Activated naive CD8-positive, alpha-beta T cell treated with anti-CD3 and anti-CD28 coated beads, Interleukin-2, amount 10 ng/mL, durations not matched to agents 7 days and 5 days (primary cell): Measurements from ENCODE around the gene ADCY5. TPM values are rescaled to one million over a fixed set of nuclear protein-coding genes. Genes with fewer than 3 reads are reported as not detected.
A peak's percentile ranks its signal among the peaks of the same experiment; 100 is the strongest.

ENCODE experiments used
- ATAC-seq: fragments of 150-1000 bp; cut with Tn5 transposase; one replicate; pipeline ENCODE4 v1.10.0; 2021; ENCODE audit warnings: low read depth, moderate library complexity
- POLR2A ChIA-PET: fragments of 350-600 bp; sonication (Branson Sonifier 250); formaldehyde crosslinking; loops from one replicate; lab custom pipeline; 2021; ENCODE audit warnings: antibody characterized with exemption; lab: Charles Lee
- DNase-seq: peaks from one replicate; pipeline ENCODE4 v3.0.0; 2021
- H3K27ac Mint-ChIP-seq: one replicate; pipeline ENCODE4 v1.8.0; 2022; ENCODE audit warnings: mild to moderate bottlenecking, mixed read lengths
- H3K27me3 Mint-ChIP-seq: one replicate; pipeline ENCODE4 v1.8.0; 2022; ENCODE audit warnings: mild to moderate bottlenecking, moderate library complexity, mixed read lengths
- H3K36me3 Mint-ChIP-seq: one replicate; pipeline ENCODE4 v1.8.0; 2021; ENCODE audit warnings: mild to moderate bottlenecking, mixed read lengths
- H3K4me1 Mint-ChIP-seq: one replicate; pipeline ENCODE4 v1.8.0; 2021; ENCODE audit warnings: mixed read lengths
- H3K4me3 Mint-ChIP-seq: one replicate; pipeline ENCODE4 v1.8.0; 2022; ENCODE audit warnings: mild to moderate bottlenecking, moderate library complexity, mixed read lengths
- H3K9me3 Mint-ChIP-seq: one replicate; pipeline ENCODE4 v1.8.0; 2021; ENCODE audit warnings: mixed read lengths
- total RNA-seq, 2 experiments: library from RNA; stranded (reverse); gene quantifications; one replicate each; pipeline ENCODE4 v1.2.3, GENCODE V29; 2021

The ADCY5 gene
- total RNA-seq, 2 experiments from 2014 or later = not detected

GRCh38 chr3:123276346-123277006 lies 172.4 kb downstream of the ADCY5 start:
- peaks cover 2% of the 10 kb centered on the region for H3K36me3 Mint-ChIP-seq
- H3K27me3 Mint-ChIP-seq = no peaks in the 10 kb centered on the region
- ATAC-seq (no peak), DNase-seq (no peak)
- H3K9me3 Mint-ChIP-seq = no peaks in the 10 kb centered on the region
- no peak overlapping the region for H3K27ac Mint-ChIP-seq
- POLR2A ChIA-PET = no interaction called here
- H3K4me3 Mint-ChIP-seq = no peak overlapping the region
- peaks cover 8% of the 10 kb centered on the region for H3K4me1 Mint-ChIP-seq

GRCh38 chr3:123275691-123276090 lies 173.2 kb downstream of the ADCY5 start:
- DNase-seq (no peak), ATAC-seq (no peak)
- Mint-ChIP-seq H3K36me3 (peaks cover 2% of the 10 kb centered on the region), H3K27ac (no peak overlapping the region), H3K4me3 (no peak overlapping the region), H3K9me3 (no peaks in the 10 kb centered on the region), H3K27me3 (no peaks in the 10 kb centered on the region), H3K4me1 (peaks cover 8% of the 10 kb centered on the region)
- POLR2A ChIA-PET = no interaction called here

- H3K9me3 Mint-ChIP-seq = no peaks in the 10 kb centered on the region
- no peaks in the 10 kb centered on the region for H3K27me3 Mint-ChIP-seq
- H3K27ac Mint-ChIP-seq = no peak overlapping the region
- POLR2A ChIA-PET = no interaction called here
- DNase-seq = no peak
- H3K4me1 Mint-ChIP-seq = peaks cover 8% of the 10 kb centered on the region
- ATAC-seq = no peak
- no peak overlapping the region for H3K4me3 Mint-ChIP-seq
- peaks cover 3% of the 10 kb centered on the region for H3K36me3 Mint-ChIP-seq
These were observed 176.3 kb downstream of the ADCY5 start for GRCh38 chr3:123272547-123272946.

- H3K36me3 Mint-ChIP-seq = peaks cover 7% of the 10 kb centered on the region
- H3K27me3 Mint-ChIP-seq = no peaks in the 10 kb centered on the region
- no peak overlapping the region for H3K4me3 Mint-ChIP-seq
- POLR2A ChIA-PET = no interaction called here
- DNase-seq (no peak), ATAC-seq (no peak)
- no peaks in the 10 kb centered on the region for H3K9me3 Mint-ChIP-seq
- H3K4me1 Mint-ChIP-seq = peaks cover 6% of the 10 kb centered on the region
- H3K27ac Mint-ChIP-seq = no peak overlapping the region
These were observed 177.3 kb downstream of the ADCY5 start for GRCh38 chr3:123271466-123272159.

GRCh38 chr3:123270818-123271217 lies 178.1 kb downstream of the ADCY5 start:
- Mint-ChIP-seq H3K27me3 (no peaks in the 10 kb centered on the region), H3K4me1 (peaks cover 2% of the 10 kb centered on the region), H3K4me3 (no peak overlapping the region), H3K27ac (no peak overlapping the region), H3K9me3 (no peaks in the 10 kb centered on the region), H3K36me3 (peaks cover 14% of the 10 kb centered on the region)
- ATAC-seq = no peak
- POLR2A ChIA-PET = no interaction called here
- no peak for DNase-seq

GRCh38 chr3:123267821-123268220 lies 181.1 kb downstream of the ADCY5 start:
- Mint-ChIP-seq H3K27ac (no peak overlapping the region), H3K36me3 (peaks cover 17% of the 10 kb centered on the region), H3K27me3 (no peaks in the 10 kb centered on the region), H3K4me1 (no peaks in the 10 kb centered on the region), H3K4me3 (no peak overlapping the region), H3K9me3 (no peaks in the 10 kb centered on the region)
- ATAC-seq (no peak), DNase-seq (no peak)
- POLR2A ChIA-PET = no interaction called here

- Mint-ChIP-seq H3K9me3 (no peaks in the 10 kb centered on the region), H3K4me3 (no peak overlapping the region), H3K4me1 (peaks cover 7% of the 10 kb centered on the region), H3K27ac (no peak overlapping the region), H3K27me3 (no peaks in the 10 kb centered on the region), H3K36me3 (peaks cover 15% of the 10 kb centered on the region)
- no peak for ATAC-seq
- no peak for DNase-seq
- POLR2A ChIA-PET = no interaction called here
These were observed 184.9 kb downstream of the ADCY5 start for GRCh38 chr3:123263941-123264340.

GRCh38 chr3:123262868-123263267 lies 186.0 kb downstream of the ADCY5 start:
- no peaks in the 10 kb centered on the region for H3K27me3 Mint-ChIP-seq
- peaks cover 13% of the 10 kb centered on the region for H3K36me3 Mint-ChIP-seq
- no peak overlapping the region for H3K27ac Mint-ChIP-seq
- ATAC-seq (no peak), DNase-seq (no peak)
- no peaks in the 10 kb centered on the region for H3K9me3 Mint-ChIP-seq
- peaks cover 9% of the 10 kb centered on the region for H3K4me1 Mint-ChIP-seq
- H3K4me3 Mint-ChIP-seq = no peak overlapping the region
- POLR2A ChIA-PET = no interaction called here

GRCh38 chr3:123262226-123262625 lies 186.7 kb downstream of the ADCY5 start:
- ATAC-seq = no peak
- Mint-ChIP-seq H3K36me3 (peaks cover 13% of the 10 kb centered on the region), H3K4me3 (peak overlapping the region; percentile 35), H3K9me3 (no peaks in the 10 kb centered on the region), H3K27me3 (no peaks in the 10 kb centered on the region), H3K27ac (peak overlapping the region; percentile 47), H3K4me1 (peaks cover 9% of the 10 kb centered on the region)
- DNase-seq = no peak
- POLR2A ChIA-PET = no interaction called here

GRCh38 chr3:123261666-123262065 lies 187.2 kb downstream of the ADCY5 start:
- H3K36me3 Mint-ChIP-seq = peaks cover 10% of the 10 kb centered on the region
- H3K27me3 Mint-ChIP-seq = no peaks in the 10 kb centered on the region
- no peak for DNase-seq
- peak; percentile 82 for ATAC-seq
- POLR2A ChIA-PET = no interaction called here
- peaks cover 9% of the 10 kb centered on the region for H3K4me1 Mint-ChIP-seq
- no peaks in the 10 kb centered on the region for H3K9me3 Mint-ChIP-seq
- no peak overlapping the region for H3K4me3 Mint-ChIP-seq
- no peak overlapping the region for H3K27ac Mint-ChIP-seq

GRCh38 chr3:123258811-123259420 lies 190.0 kb downstream of the ADCY5 start:
- POLR2A ChIA-PET = no interaction called here
- no peaks in the 10 kb centered on the region for H3K27me3 Mint-ChIP-seq
- peaks cover 9% of the 10 kb centered on the region for H3K4me1 Mint-ChIP-seq
- no peak overlapping the region for H3K4me3 Mint-ChIP-seq
- DNase-seq (no peak), ATAC-seq (peak; percentile 74)
- H3K9me3 Mint-ChIP-seq = no peaks in the 10 kb centered on the region
- no peaks in the 10 kb centered on the region for H3K36me3 Mint-ChIP-seq
- H3K27ac Mint-ChIP-seq = no peak overlapping the region

GRCh38 chr3:123258359-123258758 lies 190.5 kb downstream of the ADCY5 start:
- no peaks in the 10 kb centered on the region for H3K27me3 Mint-ChIP-seq
- H3K4me1 Mint-ChIP-seq = peaks cover 9% of the 10 kb centered on the region
- no peaks in the 10 kb centered on the region for H3K36me3 Mint-ChIP-seq
- no peak overlapping the region for H3K4me3 Mint-ChIP-seq
- no peak overlapping the region for H3K27ac Mint-ChIP-seq
- no peak for ATAC-seq
- DNase-seq = no peak
- no peaks in the 10 kb centered on the region for H3K9me3 Mint-ChIP-seq
- POLR2A ChIA-PET = no interaction called here

- Mint-ChIP-seq H3K36me3 (peaks cover 2% of the 10 kb centered on the region), H3K4me1 (peaks cover 2% of the 10 kb centered on the region), H3K27me3 (no peaks in the 10 kb centered on the region), H3K27ac (no peak overlapping the region), H3K9me3 (no peaks in the 10 kb centered on the region), H3K4me3 (no peak overlapping the region)
- POLR2A ChIA-PET = no interaction called here
- DNase-seq (no peak), ATAC-seq (no peak)
These were observed 192.6 kb downstream of the ADCY5 start for GRCh38 chr3:123256256-123256655.

GRCh38 chr3:123246866-123247265 lies 202.0 kb downstream of the ADCY5 start:
- H3K4me3 Mint-ChIP-seq = no peak overlapping the region
- ATAC-seq (no peak), DNase-seq (no peak)
- POLR2A ChIA-PET = no interaction called here
- H3K4me1 Mint-ChIP-seq = peaks cover 3% of the 10 kb centered on the region
- H3K9me3 Mint-ChIP-seq = no peaks in the 10 kb centered on the region
- no peak overlapping the region for H3K27ac Mint-ChIP-seq
- H3K36me3 Mint-ChIP-seq = peaks cover 24% of the 10 kb centered on the region
- H3K27me3 Mint-ChIP-seq = no peaks in the 10 kb centered on the region
